Measurements from ENCODE around the gene ZNF697. TPM values are rescaled to one million over a fixed set of nuclear protein-coding genes. Genes with fewer than 3 reads are reported as not detected.
"Not testable (repeated sequence)": the region's sequence is repeated elsewhere in the genome, so short reads cannot be mapped to it uniquely, and the experiment has no call there.

The ZNF697 gene
- total RNA-seq = 2.5 and 2.7 TPM in 2 replicates

DNA sequence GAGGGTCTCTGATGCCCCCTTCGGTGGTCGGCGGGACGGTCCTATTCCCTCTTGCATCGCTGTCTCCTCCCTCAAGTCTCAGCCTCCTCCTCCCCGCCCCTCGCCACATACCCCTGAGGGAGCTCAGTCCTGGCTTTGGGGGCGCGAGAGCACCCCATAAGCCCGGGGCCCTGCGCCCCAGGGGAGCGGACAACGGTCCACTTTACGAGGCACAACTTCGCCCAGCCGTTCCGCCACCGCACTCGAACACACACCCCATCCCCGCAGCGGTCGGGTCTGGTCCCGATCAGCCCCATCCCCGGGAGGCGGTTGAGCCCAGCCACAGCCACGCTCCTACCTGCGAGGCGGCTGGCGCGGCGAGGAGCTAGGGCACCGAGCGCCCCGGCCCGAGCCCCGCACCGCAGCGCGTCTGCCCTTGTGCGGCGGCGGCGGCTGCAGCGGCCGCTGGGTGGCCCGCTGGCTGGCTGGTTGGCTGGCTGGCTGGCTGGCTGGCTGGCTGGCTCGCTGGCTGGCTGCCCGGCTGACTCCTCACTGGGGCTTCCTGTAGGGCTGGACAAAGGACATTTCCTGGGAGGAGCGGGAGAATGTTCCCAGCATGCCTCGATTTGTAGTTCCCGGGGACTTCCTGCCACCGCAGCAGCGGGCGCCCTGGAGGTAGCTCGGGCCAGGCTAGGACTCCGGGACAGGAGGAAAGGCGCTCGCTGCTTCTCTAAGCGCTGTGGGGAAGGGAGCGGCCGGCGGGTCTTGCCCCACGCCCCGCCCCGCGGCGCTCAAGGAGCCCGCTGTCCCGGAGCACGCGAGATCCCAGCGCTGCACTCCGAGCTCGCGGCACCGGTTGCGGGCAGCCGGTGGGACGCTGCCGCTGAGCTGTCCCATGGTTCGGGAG is at the start of gene ZNF697:
Gene ZNF697 (minus strand): TSS at position 533 of the 886 bp plus-strand sequence. CDS start 22,166 bp downstream, outside the sequence.
- intact Hi-C loops (cut with micrococcal nuclease) = loop anchor here (1.0 to 5.0 kb wide), 4 partner anchors 8 to 64 kb away; no protein-coding TSS in a partner anchor

- intact Hi-C loops (cut with micrococcal nuclease) = no loop called here
These were observed 49.5 kb upstream of the ZNF697 start for GRCh38 chr1:119697598-119697997.

DNA sequence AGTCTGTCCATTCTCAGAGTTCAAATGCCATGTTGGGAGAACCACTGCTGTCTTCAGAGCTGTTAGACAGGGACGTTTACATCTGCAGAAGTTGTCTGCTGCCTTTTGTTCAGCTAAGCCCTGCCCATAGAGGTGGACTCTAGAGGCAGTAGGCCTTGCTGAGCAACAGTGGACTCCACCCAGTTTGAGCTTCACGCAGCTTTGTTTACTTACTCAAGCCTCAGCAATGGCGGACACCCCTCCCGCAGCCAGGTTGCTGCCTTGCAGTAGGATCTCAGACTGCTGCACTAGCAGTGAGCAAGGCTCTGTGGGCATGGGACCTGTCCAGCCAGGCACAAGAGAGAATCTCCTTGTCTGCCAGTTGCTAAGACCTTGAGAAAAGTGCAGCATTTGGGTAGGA is 48.8 kb upstream of the ZNF697 start:
- intact Hi-C loops (cut with micrococcal nuclease) = not testable (repeated sequence)

DNA sequence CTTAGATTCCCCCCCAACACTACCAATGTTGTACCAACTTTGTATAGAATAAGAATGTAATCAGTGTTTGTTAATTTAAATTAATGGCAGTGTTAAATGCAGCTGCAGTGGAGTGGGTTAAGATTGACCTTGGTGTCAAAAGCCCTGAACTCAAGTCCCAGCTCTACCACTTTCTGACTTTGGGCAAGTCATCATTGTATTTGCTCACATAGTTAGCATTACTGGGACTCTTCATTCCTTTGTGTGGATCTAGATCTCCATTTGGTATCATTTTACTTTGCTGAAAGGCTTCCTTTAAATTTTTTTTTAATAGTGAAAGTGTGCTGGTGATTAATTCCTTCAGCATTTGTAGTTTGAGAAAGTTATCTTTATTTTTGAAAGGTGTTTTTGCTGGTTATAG is 41.4 kb upstream of the ZNF697 start:
- intact Hi-C loops (cut with micrococcal nuclease) = loop anchor here (10.0 kb wide), 1 partner anchor 55 kb away; no protein-coding TSS in a partner anchor

- intact Hi-C loops (cut with micrococcal nuclease) = loop anchor here (10.0 kb wide), 1 partner anchor 56 kb away; no protein-coding TSS in a partner anchor
These were observed 40.7 kb upstream of the ZNF697 start for GRCh38 chr1:119688810-119689209.

DNA sequence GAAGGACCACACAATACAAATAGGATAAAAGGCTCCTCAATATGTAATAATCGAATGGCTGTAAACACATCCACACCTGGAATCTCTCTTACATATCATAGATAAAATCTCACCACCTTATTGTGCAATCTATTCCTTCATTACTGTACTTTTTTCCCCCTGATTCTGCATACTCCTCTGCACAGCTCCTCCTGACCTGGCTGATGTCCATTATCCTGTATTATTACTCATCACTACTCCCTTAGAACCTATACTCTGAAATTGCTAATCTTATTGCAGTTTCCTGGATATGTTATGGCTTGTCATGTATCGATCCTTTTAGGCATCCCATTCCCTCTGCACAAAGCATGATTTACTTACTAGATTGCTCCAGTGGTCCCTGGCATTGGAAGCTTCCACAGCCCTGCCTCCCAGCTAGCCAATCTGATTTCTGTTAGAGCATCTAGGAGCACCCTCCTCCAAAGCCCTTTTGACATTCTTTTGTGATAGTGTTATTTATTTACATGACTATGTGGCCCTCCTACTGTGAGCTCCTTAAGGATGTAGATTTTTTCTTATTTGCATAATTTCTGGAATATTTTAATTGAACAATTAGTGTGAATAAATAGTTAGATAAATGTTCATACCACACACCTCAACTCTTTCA is 39.5 kb upstream of the ZNF697 start:
- intact Hi-C loops (cut with micrococcal nuclease) = loop anchor here (10.0 kb wide), 1 partner anchor 57 kb away; no protein-coding TSS in a partner anchor

DNA sequence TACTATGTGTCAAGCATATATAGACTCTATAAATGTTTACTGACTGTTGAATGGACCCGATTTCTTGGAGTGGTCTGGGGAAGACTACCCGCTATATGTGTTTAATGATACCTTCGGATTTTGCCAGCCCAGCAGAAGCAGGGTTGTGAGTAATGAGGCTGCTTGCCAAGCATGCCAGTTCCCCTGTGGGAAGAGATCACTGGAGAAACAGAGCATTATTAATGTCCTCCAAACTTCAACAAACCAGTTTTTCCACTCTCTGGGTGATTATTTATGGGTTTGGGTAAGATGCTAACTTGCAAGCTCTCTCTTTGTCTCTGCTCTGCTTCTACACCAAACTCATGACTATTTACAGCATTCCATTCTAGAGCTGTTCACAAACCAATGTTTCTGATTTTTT is 38.6 kb upstream of the ZNF697 start:
- intact Hi-C loops (cut with micrococcal nuclease) = loop anchor here (10.0 kb wide), 1 partner anchor 58 kb away; no protein-coding TSS in a partner anchor

GRCh38 chr1:119683893-119684292 is 35.8 kb upstream of the ZNF697 start:
- intact Hi-C loops (cut with micrococcal nuclease) = loop anchor here (10.0 kb wide), 1 partner anchor 61 kb away; no protein-coding TSS in a partner anchor

DNA sequence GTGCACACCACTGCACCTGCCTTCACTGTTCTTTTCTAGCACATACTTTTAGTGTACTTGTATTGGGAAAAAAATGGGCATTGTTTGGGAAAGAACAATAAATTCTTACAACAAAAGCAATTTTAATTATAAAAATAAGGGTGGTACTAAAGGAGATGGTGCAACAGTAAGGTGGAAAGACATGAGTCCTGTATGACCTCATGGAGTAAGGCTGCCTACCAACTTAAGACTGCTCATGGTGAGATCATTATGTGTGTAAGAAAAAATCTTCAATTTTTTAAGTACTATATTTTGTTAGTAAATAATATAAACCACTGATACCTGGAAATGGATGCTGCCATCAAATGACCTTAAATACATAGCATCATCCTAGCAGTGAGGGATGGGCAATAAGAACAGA is 34.1 kb upstream of the ZNF697 start:
- intact Hi-C loops (cut with micrococcal nuclease) = loop anchor here (10.0 kb wide), 1 partner anchor 63 kb away; no protein-coding TSS in a partner anchor

- intact Hi-C loops (cut with micrococcal nuclease) = loop anchor here (10.0 kb wide), 1 partner anchor 63 kb away; no protein-coding TSS in a partner anchor
These were observed 33.5 kb upstream of the ZNF697 start for GRCh38 chr1:119681560-119681959.

GRCh38 chr1:119680723-119681122 is 32.7 kb upstream of the ZNF697 start:
- intact Hi-C loops (cut with micrococcal nuclease) = loop anchor here (10.0 kb wide), 1 partner anchor 64 kb away; no protein-coding TSS in a partner anchor

- intact Hi-C loops (cut with micrococcal nuclease) = loop anchor here (10.0 kb wide), 1 partner anchor 65 kb away; no protein-coding TSS in a partner anchor
These were observed 32.1 kb upstream of the ZNF697 start for GRCh38 chr1:119680193-119680592.

- intact Hi-C loops (cut with micrococcal nuclease) = loop anchor here (10.0 kb wide), 2 partner anchors 204 to 394 kb away; no protein-coding TSS in a partner anchor
These were observed 31.2 kb upstream of the ZNF697 start for GRCh38 chr1:119679223-119679622.

DNA sequence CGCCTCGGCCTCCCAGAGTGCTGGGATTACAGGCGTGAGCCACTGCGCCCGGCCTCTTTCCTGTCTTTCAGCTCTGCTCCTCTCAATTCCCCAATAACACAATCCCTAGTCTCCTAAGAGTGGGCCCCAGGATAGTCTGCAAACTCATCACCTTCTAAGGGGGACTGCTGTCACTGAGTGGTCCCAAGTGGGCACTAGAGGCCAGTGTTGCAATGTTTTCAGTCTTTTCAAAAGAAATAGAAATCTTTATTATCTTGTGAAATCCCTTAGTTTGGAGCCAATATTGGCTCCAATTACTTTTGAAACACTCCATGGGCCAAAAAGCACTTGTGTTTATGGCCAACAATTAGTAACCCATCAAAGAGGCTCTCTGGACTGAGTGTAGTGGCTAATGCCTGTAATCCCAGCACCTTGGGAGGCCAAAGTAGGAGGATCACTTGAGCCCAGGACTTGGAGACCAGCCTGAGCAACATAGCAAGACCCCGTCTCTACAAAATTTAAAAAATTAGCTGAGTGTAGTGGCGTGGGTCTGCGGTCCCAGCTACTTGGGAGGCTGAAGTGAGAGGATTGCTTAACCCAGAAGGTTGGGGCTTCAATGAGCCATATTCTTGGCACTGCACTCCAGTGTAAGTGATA is 28.6 kb upstream of the ZNF697 start:
- intact Hi-C loops (cut with micrococcal nuclease) = loop anchor here (10.0 kb wide), 2 partner anchors 202 to 392 kb away; no protein-coding TSS in a partner anchor

GRCh38 chr1:119675349-119676345 is 27.6 kb upstream of the ZNF697 start:
- intact Hi-C loops (cut with micrococcal nuclease) = loop anchor here (1.0 to 10.0 kb wide), 3 partner anchors 62 to 391 kb away; no protein-coding TSS in a partner anchor

DNA sequence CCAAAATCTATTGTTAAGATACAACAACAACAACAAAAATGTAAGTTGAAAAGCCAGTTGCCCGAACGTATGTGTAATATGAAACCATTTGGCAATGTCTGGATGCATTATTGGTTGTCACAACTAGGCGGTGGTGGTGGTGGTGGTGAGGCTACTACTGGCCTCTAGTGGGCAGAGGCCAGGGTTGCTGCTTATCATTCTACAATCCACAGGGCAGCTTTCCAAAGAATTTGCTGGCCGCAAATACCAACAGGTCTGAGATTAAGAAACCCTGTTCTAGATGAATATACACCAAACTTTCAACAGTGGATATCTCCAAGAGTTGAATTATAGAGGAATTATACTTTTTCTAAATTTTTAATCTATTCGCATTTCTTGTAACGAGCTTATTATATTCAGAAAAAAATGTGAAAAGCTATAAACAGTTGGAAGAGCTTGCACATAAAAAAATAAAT is 26.8 kb upstream of the ZNF697 start:
- intact Hi-C loops (cut with micrococcal nuclease) = loop anchor here (1.0 to 10.0 kb wide), 3 partner anchors 62 to 390 kb away; no protein-coding TSS in a partner anchor

DNA sequence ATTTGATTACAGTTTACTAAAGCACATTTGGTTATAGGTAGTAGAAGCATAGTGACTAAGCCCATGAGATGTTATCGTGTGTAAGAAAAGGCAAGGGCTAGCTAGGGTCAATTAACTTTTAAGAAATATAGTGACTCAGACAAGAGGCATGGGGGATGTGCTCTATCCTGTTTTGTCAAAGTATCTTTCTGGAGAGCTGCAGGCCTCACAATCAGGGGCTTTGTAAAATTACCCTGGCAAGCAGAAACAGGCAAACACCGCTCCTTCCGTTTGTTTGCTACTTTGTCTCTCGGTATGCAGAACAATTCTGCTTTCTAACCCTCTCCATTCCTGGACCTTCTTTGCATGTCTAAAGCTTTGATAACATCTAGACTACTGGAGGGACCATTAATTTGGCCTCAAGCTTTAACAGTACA is 26.1 kb upstream of the ZNF697 start:
- intact Hi-C loops (cut with micrococcal nuclease) = loop anchor here (10.0 kb wide), 2 partner anchors 199 to 389 kb away; no protein-coding TSS in a partner anchor

GRCh38 chr1:119673171-119673940 is 25.3 kb upstream of the ZNF697 start:
- intact Hi-C loops (cut with micrococcal nuclease) = loop anchor here (10.0 kb wide), 2 partner anchors 199 to 389 kb away; no protein-coding TSS in a partner anchor

All from T-helper 2 cell treated with Interferon-gamma antibody and Interleukin-4, amounts not matched to agents 100 ng/mL and 5 ng/mL, for 36 hours (primary cell).